Panc1 (cell line): ENCODE data around the gene MRPL2.

ENCODE experiments used
- CTCF ChIP-seq: fragments of 450-650 bp; IDR thresholded peaks from 2 replicates; pipeline ENCODE4 v1.5.1; 2017; ENCODE audit warnings: mild to moderate bottlenecking
- REST ChIP-seq, 2 experiments: IDR thresholded peaks; 2 replicates each; pipeline ENCODE4 v1.6.1; 2011 to 2012; ENCODE audit warnings: low read depth in 2 of 2, control low read depth in 1 of 2, low read length in 1 of 2, mild to moderate bottlenecking in 1 of 2, moderate library complexity in 1 of 2; ENCODE audit not compliant: insufficient read depth in 1 of 2
- SIN3A ChIP-seq: IDR thresholded peaks from 2 replicates; pipeline ENCODE4 v1.6.1; 2012; ENCODE audit warnings: low read depth, mild to moderate bottlenecking, low read length, moderate library complexity, borderline replicate concordance; ENCODE audit not compliant: insufficient read depth

- TF ChIP-seq CTCF, result no peak
- TF ChIP-seq REST (IDR thresholded peaks at IDR 0.05; ENCODE audit: insufficient read depth in 1 of 2, low read depth in 2 of 2, low read length in 1 of 2), result no peak
- TF ChIP-seq SIN3A, result no peak
These were observed 31.8 kb upstream of the MRPL2 start for GRCh38 chr6:43091020-43091419.
